ENCODE measurements around the gene COA8. TPM values are rescaled to one million over a fixed set of nuclear protein-coding genes. Genes with fewer than 3 reads are reported as not detected.
A peak's percentile ranks its signal among the peaks of the same experiment; 100 is the strongest.
"Not testable (repeated sequence)": the region's sequence is repeated elsewhere in the genome, so short reads cannot be mapped to it uniquely, and the experiment has no call there.

COA8 gene
- 33.8 TPM for total RNA-seq

- peak; percentile 90 for DNase-seq
These were observed at the start of gene COA8, which contains the start of gene BAG5 for GRCh38 chr14:103562429-103563225. Gene COA8, plus strand, starts transcription at chr14:103562960. Its CDS starts 42 bp downstream, at chr14:103563002. Gene BAG5, minus strand, starts transcription at chr14:103562657. Its CDS starts 1,493 bp downstream, at chr14:103561164.

GRCh38 chr14:103514596-103515421 is 48.0 kb upstream of the COA8 start:
- DNase-seq = no peak

- DNase-seq = no peak
These were observed 46.2 kb upstream of the COA8 start for GRCh38 chr14:103516426-103517173.

GRCh38 chr14:103517174-103517566 is 45.6 kb upstream of the COA8 start:
- DNase-seq = no peak

GRCh38 chr14:103517721-103518421 is 44.9 kb upstream of the COA8 start:
- no peak for DNase-seq

GRCh38 chr14:103518422-103519042 is 44.2 kb upstream of the COA8 start:
- peak; percentile 73 for DNase-seq

GRCh38 chr14:103519043-103519836 is 43.5 kb upstream of the COA8 start:
- no peak for DNase-seq

- DNase-seq = no peak
These were observed 42.9 kb upstream of the COA8 start for GRCh38 chr14:103519837-103520212.

- DNase-seq = no peak
These were observed 42.5 kb upstream of the COA8 start for GRCh38 chr14:103520269-103520656.

- peak; percentile 88 for DNase-seq
These were observed 41.9 kb upstream of the COA8 start for GRCh38 chr14:103520657-103521437.

GRCh38 chr14:103521438-103521950 is 41.3 kb upstream of the COA8 start:
- DNase-seq = no peak

- peak; percentile 45 for DNase-seq
These were observed 40.7 kb upstream of the COA8 start for GRCh38 chr14:103521951-103522563.

GRCh38 chr14:103522649-103523574 is 39.8 kb upstream of the COA8 start, which contains the start of gene CKB:
Gene CKB, minus strand, starts transcription at chr14:103522830. Its CDS starts 337 bp downstream, at chr14:103522493.
- DNase-seq = peak; percentile 87

GRCh38 chr14:103523575-103523954 is 39.2 kb upstream of the COA8 start:
- DNase-seq = no peak

- DNase-seq = no peak
These were observed 38.5 kb upstream of the COA8 start for GRCh38 chr14:103524002-103524935.

GRCh38 chr14:103525430-103526246 is 37.1 kb upstream of the COA8 start:
- DNase-seq = not testable (repeated sequence)
